Endodermal cell (in vitro differentiated cells): ENCODE results near the gene ARL15. TPM values are rescaled to one million over a fixed set of nuclear protein-coding genes. Genes with fewer than 3 reads are reported as not detected.
A peak's percentile ranks its signal among the peaks of the same experiment; 100 is the strongest.

Experiments
- DNase-seq: peaks from one replicate; pipeline ENCODE4 v3.0.0-alpha.2; 2017
- H3K27ac ChIP-seq: 2 replicates; pipeline ENCODE4 v1.5.1; 2013; ENCODE audit warnings: mild to moderate bottlenecking, low read depth, low read length, moderate library complexity
- H3K27me3 ChIP-seq: 2 replicates; pipeline ENCODE4 v1.6.1; 2013; ENCODE audit warnings: mild to moderate bottlenecking, low read length, moderate library complexity; ENCODE audit not compliant: insufficient read depth, control insufficient read depth, poor library complexity, severe bottlenecking
- H3K36me3 ChIP-seq: 2 replicates; pipeline ENCODE4 v1.7.0; 2013; ENCODE audit warnings: mild to moderate bottlenecking, low read length, moderate library complexity; ENCODE audit not compliant: control insufficient read depth, insufficient read depth
- H3K4me1 ChIP-seq: one replicate; pipeline ENCODE4 v1.7.0; 2013; ENCODE audit warnings: low read length; ENCODE audit not compliant: control insufficient read depth, insufficient read depth
- H3K4me3 ChIP-seq: 2 replicates; pipeline ENCODE4 v1.5.1; 2013; ENCODE audit warnings: mild to moderate bottlenecking, low read length, moderate library complexity
- H3K9ac ChIP-seq: 2 replicates; pipeline ENCODE4 v1.6.1; 2013; ENCODE audit warnings: mild to moderate bottlenecking, low read length, moderate library complexity; ENCODE audit not compliant: poor library complexity, severe bottlenecking; ENCODE audit errors: extremely low read depth
- H3K9me3 ChIP-seq: 2 replicates; pipeline ENCODE4 v1.6.1; 2013; ENCODE audit warnings: mild to moderate bottlenecking, low read length, moderate library complexity; ENCODE audit not compliant: control insufficient read depth
- H3K27ac Mint-ChIP-seq: 2 replicates; pipeline ENCODE4 v1.8.0; 2020; ENCODE audit warnings: mixed read lengths
- H3K27me3 Mint-ChIP-seq: 2 replicates; pipeline ENCODE4 v1.8.0; 2021; ENCODE audit warnings: mild to moderate bottlenecking, mixed read lengths; ENCODE audit not compliant: insufficient read depth
- H3K36me3 Mint-ChIP-seq: 2 replicates; pipeline ENCODE4 v1.8.0; 2020; ENCODE audit warnings: low read depth, mixed read lengths
- H3K4me1 Mint-ChIP-seq: 2 replicates; pipeline ENCODE4 v1.8.0; 2020; ENCODE audit warnings: mixed read lengths
- H3K4me3 Mint-ChIP-seq: 2 replicates; pipeline ENCODE4 v1.8.0; 2020; ENCODE audit warnings: mild to moderate bottlenecking, moderate library complexity, mixed read lengths
- H3K9me3 Mint-ChIP-seq: 2 replicates; pipeline ENCODE4 v1.8.0; 2020; ENCODE audit warnings: mild to moderate bottlenecking, mixed read lengths
- CTCF ChIP-seq: fragments of 200-600 bp; sonication (generic); conservative IDR thresholded peaks from 2 replicates; pipeline ENCODE4 v1.5.0; 2021; ENCODE audit warnings: antibody characterized with exemption, mild to moderate bottlenecking
- WGBS, 2 experiments: methylation state at CpG; one replicate each; pipeline versions ENCODE4 v1.1.5 to v1.1.7; 2013; ENCODE audit warnings: missing lambda C conversion rate in 2 of 2, mixed read lengths in 1 of 2; ENCODE audit not compliant: insufficient coverage in 1 of 2, insufficient read length in 1 of 2; 5-methylcytosine and 5-hydroxymethylcytosine counted together
- total RNA-seq, 2 donors: library from RNA; stranded (reverse); fragmentation: NEBNext Ultra II Directional in 1 of 2; extraction: Animal tissue kit (Norgen Biotek cat#: 25700) in 1 of 2; gene quantifications; 2 replicates in 1 of 2; 3 replicates in 1 of 2; pipeline ENCODE4 v1.2.1, GENCODE V29; 2021

The ARL15 gene
- total RNA-seq, 2 donors from 2014 or later, result 23.3 to 24.0 TPM

DNA sequence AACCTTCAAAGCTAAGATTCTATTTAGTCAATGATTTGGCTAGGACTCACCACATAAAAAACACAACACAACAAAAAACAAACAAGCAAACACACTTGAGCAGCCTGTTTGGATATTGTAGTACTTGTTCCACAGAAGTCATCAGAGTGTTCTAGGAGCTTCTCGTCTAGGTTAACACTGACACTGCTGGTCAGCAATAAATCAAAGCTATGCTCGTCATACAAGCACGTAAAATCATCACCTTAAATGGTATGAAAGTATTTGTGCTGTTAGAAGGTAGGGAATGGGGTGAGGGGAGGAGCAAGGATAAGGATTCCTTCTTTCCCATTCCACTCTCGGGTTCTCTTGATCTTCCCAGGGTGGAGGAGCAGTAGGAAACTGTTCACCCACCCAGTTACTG is 88.0 kb downstream of the ARL15 start:
- WGBS, 2 experiments, result 91 to 96% methylated on average over 1 to 4 of the region's 4 CpGs
- H3K9ac ChIP-seq, result no peak overlapping the region
- DNase-seq, result no peak
- H3K27ac Mint-ChIP-seq, result no peak overlapping the region
- H3K4me3 ChIP-seq, result no peak overlapping the region
- H3K27me3 ChIP-seq, result no peaks in the 10 kb centered on the region
- H3K36me3 ChIP-seq, result no peaks in the 10 kb centered on the region
- H3K4me1 Mint-ChIP-seq, result peaks cover 19% of the 10 kb centered on the region
- H3K36me3 Mint-ChIP-seq, result no peaks in the 10 kb centered on the region
- H3K27me3 Mint-ChIP-seq, result no peaks in the 10 kb centered on the region
- no peak for TF ChIP-seq CTCF
- H3K4me3 Mint-ChIP-seq, result no peak overlapping the region
- peaks cover 8% of the 10 kb centered on the region for H3K4me1 ChIP-seq
- H3K9me3 Mint-ChIP-seq, result peaks cover 4% of the 10 kb centered on the region
- peaks cover 17% of the 10 kb centered on the region for H3K9me3 ChIP-seq
- H3K27ac ChIP-seq, result no peak overlapping the region

DNA sequence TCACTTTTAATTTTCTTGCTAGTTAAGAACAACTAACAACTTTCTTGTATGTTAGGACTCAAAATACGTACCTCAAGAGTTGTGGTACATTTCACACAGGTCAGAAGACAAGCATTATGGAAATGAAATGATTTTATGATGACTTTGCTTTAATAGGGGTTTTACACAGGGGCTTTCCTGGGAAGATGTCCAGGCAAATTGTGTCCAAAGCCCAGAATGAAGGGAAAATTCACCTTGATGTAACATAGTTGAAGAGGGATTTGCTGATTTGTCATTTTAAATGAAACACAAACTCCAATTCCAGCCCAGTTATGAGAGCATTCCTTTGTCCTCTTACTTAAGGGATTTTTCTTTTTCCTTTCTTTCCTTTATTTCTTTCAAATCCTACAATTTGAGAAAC is 89.2 kb downstream of the ARL15 start:
- WGBS, 2 experiments, result 96 to 100% methylated on average over 1 of the region's 1 CpG
- TF ChIP-seq CTCF, result no peak
- Mint-ChIP-seq H3K27me3 (no peaks in the 10 kb centered on the region), H3K9me3 (peaks cover 4% of the 10 kb centered on the region), H3K4me1 (peaks cover 27% of the 10 kb centered on the region), H3K36me3 (no peaks in the 10 kb centered on the region), H3K27ac (no peak overlapping the region), H3K4me3 (no peak overlapping the region)
- Histone ChIP-seq H3K9ac (no peak overlapping the region), H3K4me1 (peaks cover 8% of the 10 kb centered on the region), H3K27me3 (no peaks in the 10 kb centered on the region), H3K36me3 (no peaks in the 10 kb centered on the region), H3K9me3 (peaks cover 17% of the 10 kb centered on the region), H3K4me3 (no peak overlapping the region), H3K27ac (no peak overlapping the region)
- no peak for DNase-seq

DNA sequence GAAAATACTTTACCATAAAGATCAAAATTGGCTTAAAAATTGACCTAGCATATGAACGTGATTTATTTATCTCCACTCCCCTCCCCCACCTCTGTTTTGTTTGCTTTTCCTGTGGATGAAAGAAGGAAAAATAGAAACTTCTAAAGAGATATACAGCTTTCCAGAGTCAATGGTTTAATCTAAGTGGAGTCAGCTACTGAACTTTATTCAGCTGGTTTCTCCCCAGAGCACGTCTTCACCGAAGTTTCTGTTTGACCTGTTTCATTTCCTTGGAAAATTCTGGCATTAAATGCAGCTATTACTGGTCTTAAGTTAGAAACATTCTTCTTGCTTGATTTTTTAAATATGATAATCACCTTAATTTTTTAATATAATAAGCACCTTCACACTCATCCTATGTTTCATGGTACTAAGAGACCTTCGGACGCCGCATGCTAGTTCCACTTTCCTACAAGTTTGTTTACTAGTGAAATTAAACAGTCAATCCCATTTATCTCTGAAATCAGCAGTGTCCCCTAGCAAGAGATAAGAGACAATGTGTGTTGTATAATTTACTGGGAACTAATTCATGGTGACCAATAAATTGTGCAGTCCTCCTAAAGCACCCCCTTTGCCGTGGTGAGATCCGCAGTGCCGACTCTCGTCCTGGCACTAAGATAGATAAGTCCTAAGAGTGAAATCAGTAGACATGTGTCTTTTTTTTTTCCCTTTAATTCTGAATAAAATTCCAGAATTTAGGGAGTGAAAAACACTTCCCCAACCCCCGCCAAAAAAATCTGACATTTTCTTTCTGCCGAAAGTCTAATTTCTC is 89.9 kb downstream of the ARL15 start:
- DNase-seq, result no peak
- H3K27ac ChIP-seq, result no peak overlapping the region
- Mint-ChIP-seq H3K27ac (no peak overlapping the region), H3K4me1 (peaks cover 33% of the 10 kb centered on the region), H3K4me3 (no peak overlapping the region), H3K9me3 (peaks cover 1% of the 10 kb centered on the region), H3K36me3 (no peaks in the 10 kb centered on the region), H3K27me3 (no peaks in the 10 kb centered on the region)
- H3K4me3 ChIP-seq, result peak overlapping the region; percentile 13
- H3K9me3 ChIP-seq, result peaks cover 14% of the 10 kb centered on the region
- peaks cover 8% of the 10 kb centered on the region for H3K4me1 ChIP-seq
- no peaks in the 10 kb centered on the region for H3K27me3 ChIP-seq
- 88 to 95% methylated on average over 4 to 11 of the region's 12 CpGs for WGBS, 2 experiments
- H3K9ac ChIP-seq, result no peak overlapping the region
- no peak for TF ChIP-seq CTCF
- no peaks in the 10 kb centered on the region for H3K36me3 ChIP-seq
